Caco-2 (cell line): Measurements from ENCODE around the gene CLSTN2. TPM values are rescaled to one million over a fixed set of nuclear protein-coding genes. Genes with fewer than 3 reads are reported as not detected.

Source experiments
- BruUV-seq: library from RNA; stranded (reverse); fragments of 400-500 nt; replicated peaks from 2 replicates; lab custom pipeline; 2021; lab: Mats Ljungman, UMichigan
- CTCF ChIA-PET: fragments of 300-600 bp; sonication (Branson Sonifier 250); formaldehyde crosslinking; loops from one replicate; lab custom pipeline; 2022; ENCODE audit warnings: antibody characterized with exemption; lab: Charles Lee
- POLR2A ChIA-PET: fragments of 300-600 bp; sonication (Branson Sonifier 250); formaldehyde crosslinking; loops from one replicate; lab custom pipeline; 2022; ENCODE audit warnings: antibody characterized with exemption; lab: Charles Lee
- DNase-seq, 2 experiments: peaks; one replicate each; pipeline versions ENCODE4 v3.0.0 to v3.0.0-alpha.2; 2020 to 2022
- H3K27me3 ChIP-seq: replicated peaks from 2 replicates; pipeline ENCODE4 v1.6.0; 2011; ENCODE audit warnings: low read length; ENCODE audit not compliant: control insufficient read depth, insufficient read depth
- H3K36me3 ChIP-seq: 2 replicates; pipeline ENCODE4 v1.5.1; 2011; ENCODE audit warnings: low read length; ENCODE audit not compliant: control insufficient read depth, insufficient read depth
- H3K4me1 ChIP-seq: fragments of 250-450 bp; sonication (Bioruptor Pico); 2 replicates; pipeline ENCODE4 v1.5.1; 2020; ENCODE audit warnings: mild to moderate bottlenecking
- H3K4me3 ChIP-seq: 2 replicates; pipeline ENCODE4 v1.5.1; 2011; ENCODE audit warnings: low read depth, mild to moderate bottlenecking, control low read depth, low read length
- H3K9me3 ChIP-seq: fragments of 250-450 bp; sonication (Bioruptor Pico); 2 replicates; pipeline ENCODE4 v1.5.1; 2020; ENCODE audit warnings: mild to moderate bottlenecking, moderate library complexity
- H3K27ac Mint-ChIP-seq: one replicate; pipeline ENCODE4 v1.8.0; 2022; ENCODE audit warnings: mixed read lengths; ENCODE audit not compliant: unreplicated experiment
- H3K27me3 Mint-ChIP-seq: one replicate; pipeline ENCODE4 v1.8.0; 2022; ENCODE audit warnings: mixed read lengths; ENCODE audit not compliant: insufficient read depth, unreplicated experiment
- H3K36me3 Mint-ChIP-seq: one replicate; pipeline ENCODE4 v1.8.0; 2022; ENCODE audit warnings: mild to moderate bottlenecking, mixed read lengths; ENCODE audit not compliant: insufficient read depth, unreplicated experiment
- H3K4me1 Mint-ChIP-seq: one replicate; pipeline ENCODE4 v1.8.0; 2022; ENCODE audit warnings: low read depth, mixed read lengths; ENCODE audit not compliant: unreplicated experiment
- H3K4me3 Mint-ChIP-seq: one replicate; pipeline ENCODE4 v1.8.0; 2022; ENCODE audit warnings: mild to moderate bottlenecking, moderate library complexity, mixed read lengths; ENCODE audit not compliant: unreplicated experiment
- H3K9me3 Mint-ChIP-seq: one replicate; pipeline ENCODE4 v1.8.0; 2022; ENCODE audit warnings: mixed read lengths; ENCODE audit not compliant: unreplicated experiment
- CTCF ChIP-seq, 2 experiments: fragments of 200-600 bp in 1 of 2; IDR thresholded peaks; 1 replicate in 1 of 2; 2 replicates in 1 of 2; pipeline versions ENCODE4 v1.5.1 to v1.8.0; 2011 to 2022; ENCODE audit warnings: antibody characterized with exemption in 1 of 2, control low read depth in 1 of 2, inconsistent platforms in 1 of 2, low read depth in 1 of 2, low read length in 1 of 2, mild to moderate bottlenecking in 1 of 2, moderate library complexity in 1 of 2; ENCODE audit not compliant: insufficient read depth in 1 of 2, severe bottlenecking in 1 of 2, unreplicated experiment in 1 of 2
- intact Hi-C: fragments of 100-400 bp; cut with micrococcal nuclease; formaldehyde crosslinking; loops from one replicate; pipeline ENCODE4 v1.10.0; 2022; ENCODE audit not compliant: unreplicated experiment
- total RNA-seq: library from RNA; stranded (reverse); gene quantifications from 2 replicates; pipeline ENCODE4 v1.2.3, GENCODE V29; 2022

The CLSTN2 gene
- total RNA-seq, 1 experiment from 2014 or later, result 26.1 TPM

- CTCF ChIA-PET, result no interaction called here
- BruUV-seq, result no TSS peak
- no peak overlapping the region for H3K4me3 Mint-ChIP-seq
These were observed 638.0 kb downstream of the CLSTN2 start for GRCh38 chr3:140573011-140573410.

GRCh38 chr3:140574375-140574774, 639.4 kb downstream of the CLSTN2 start:
- no peaks in the 10 kb centered on the region for H3K27me3 ChIP-seq
- Mint-ChIP-seq H3K4me1 (no peaks in the 10 kb centered on the region), H3K27ac (no peak overlapping the region), H3K36me3 (no peaks in the 10 kb centered on the region), H3K27me3 (no peaks in the 10 kb centered on the region), H3K9me3 (no peaks in the 10 kb centered on the region), H3K4me3 (no peak overlapping the region)
- H3K9me3 ChIP-seq, result no peaks in the 10 kb centered on the region
- DNase-seq, result no peak
- POLR2A ChIA-PET, result no interaction called here
- no peak for TF ChIP-seq CTCF (IDR thresholded peaks at IDR 0.05; ENCODE audit: insufficient read depth in 1 of 2, low read depth in 1 of 2, low read length in 1 of 2, severe bottlenecking in 1 of 2, unreplicated experiment in 1 of 2)
- H3K4me1 ChIP-seq, result no peaks in the 10 kb centered on the region
- H3K36me3 ChIP-seq, result no peaks in the 10 kb centered on the region
- CTCF ChIA-PET, result no interaction called here
- no peak overlapping the region for H3K4me3 ChIP-seq
- BruUV-seq, result no TSS peak
- intact Hi-C loops, result no loop called here

More at GRCh38 chr3:140573011-140573410, 638.0 kb downstream of the CLSTN2 start:
- Mint-ChIP-seq H3K4me1 (no peaks in the 10 kb centered on the region), H3K9me3 (no peaks in the 10 kb centered on the region), H3K27ac (no peak overlapping the region), H3K36me3 (no peaks in the 10 kb centered on the region), H3K27me3 (no peaks in the 10 kb centered on the region)
- H3K9me3 ChIP-seq, result no peaks in the 10 kb centered on the region
- no peaks in the 10 kb centered on the region for H3K36me3 ChIP-seq
- H3K27me3 ChIP-seq, result no peaks in the 10 kb centered on the region
- POLR2A ChIA-PET, result no interaction called here
- H3K4me3 ChIP-seq, result no peak overlapping the region
- intact Hi-C loops, result no loop called here
- H3K4me1 ChIP-seq, result no peaks in the 10 kb centered on the region
- TF ChIP-seq CTCF (IDR thresholded peaks at IDR 0.05; ENCODE audit: insufficient read depth in 1 of 2, low read depth in 1 of 2, low read length in 1 of 2, severe bottlenecking in 1 of 2, unreplicated experiment in 1 of 2), result no peak
- no peak for DNase-seq

- CTCF ChIA-PET, result no interaction called here
These were observed 641.5 kb downstream of the CLSTN2 start for GRCh38 chr3:140576449-140576848.

More at GRCh38 chr3:140576449-140576848, 641.5 kb downstream of the CLSTN2 start:
- no peaks in the 10 kb centered on the region for H3K27me3 ChIP-seq
- TF ChIP-seq CTCF (IDR thresholded peaks at IDR 0.05; ENCODE audit: insufficient read depth in 1 of 2, low read depth in 1 of 2, low read length in 1 of 2, severe bottlenecking in 1 of 2, unreplicated experiment in 1 of 2), result no peak
- H3K4me3 ChIP-seq, result no peak overlapping the region
- no peaks in the 10 kb centered on the region for H3K36me3 ChIP-seq
- H3K4me1 Mint-ChIP-seq, result no peaks in the 10 kb centered on the region
- H3K9me3 ChIP-seq, result no peaks in the 10 kb centered on the region
- no peaks in the 10 kb centered on the region for H3K9me3 Mint-ChIP-seq
- no peaks in the 10 kb centered on the region for H3K27me3 Mint-ChIP-seq
- intact Hi-C loops, result no loop called here
- no peaks in the 10 kb centered on the region for H3K4me1 ChIP-seq
- H3K27ac Mint-ChIP-seq, result no peak overlapping the region
- DNase-seq, result no peak
- POLR2A ChIA-PET, result no interaction called here
- H3K36me3 Mint-ChIP-seq, result no peaks in the 10 kb centered on the region
- no peak overlapping the region for H3K4me3 Mint-ChIP-seq
- no TSS peak for BruUV-seq
